Transverse colon (tissue), 4 donors: ENCODE results near the gene SURF6.

Experiments used
- EP300 ChIP-seq: sonication (generic); formaldehyde crosslinking; IDR thresholded peaks from one replicate; pipeline ENCODE4 v1.6.1; 2017; ENCODE audit warnings: antibody characterized with exemption, low read depth
- POLR2A ChIP-seq: fragments of 450-650 bp; IDR thresholded peaks from one replicate; pipeline ENCODE4 v1.6.1; 2016; ENCODE audit warnings: antibody characterized with exemption, mild to moderate bottlenecking, moderate library complexity
- POLR2AphosphoS5 ChIP-seq, 3 donors: sonication (generic); formaldehyde crosslinking; IDR thresholded peaks; one replicate each; pipeline ENCODE4 v1.6.1; 2016; ENCODE audit warnings: antibody characterized with exemption in 3 of 3
- TF ChIP-seq, protein P1 (sequence below), 5 experiments: fragments of 200-600 bp in 3 of 5; fragments of 450-650 bp in 2 of 5; sonication (generic) in 3 of 5; IDR thresholded peaks; 1 replicate in 2 of 5; 2 replicates in 3 of 5; pipeline ENCODE4 v1.5.1; 2016 to 2017; ENCODE audit warnings: antibody characterized with exemption in 5 of 5, inconsistent platforms in 3 of 5, mild to moderate bottlenecking in 2 of 5, moderate library complexity in 1 of 5

DNA sequence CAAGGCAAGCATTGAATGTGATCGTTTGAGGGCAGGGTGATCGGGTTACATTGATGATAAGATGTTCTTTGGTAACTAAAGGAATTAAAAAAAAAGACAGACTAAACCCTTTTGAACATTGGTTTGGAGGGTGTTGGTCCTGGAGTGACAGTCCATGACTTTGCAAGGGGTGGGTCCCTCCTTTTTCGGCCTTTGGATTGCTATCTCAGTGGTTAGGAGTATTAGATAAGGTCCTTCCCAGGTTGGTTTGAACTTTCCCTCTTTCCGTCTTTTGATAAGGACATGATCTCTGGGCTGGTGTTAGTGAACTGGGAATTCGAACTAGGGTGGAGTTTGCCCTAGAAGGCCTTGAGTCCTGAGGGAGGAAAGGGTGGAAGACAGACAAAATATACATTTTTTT lies 55.6 kb downstream of the SURF6 start:
- TF ChIP-seq POLR2A: no peak
- no peak for TF ChIP-seq EP300
- TF ChIP-seq, protein P1, sequence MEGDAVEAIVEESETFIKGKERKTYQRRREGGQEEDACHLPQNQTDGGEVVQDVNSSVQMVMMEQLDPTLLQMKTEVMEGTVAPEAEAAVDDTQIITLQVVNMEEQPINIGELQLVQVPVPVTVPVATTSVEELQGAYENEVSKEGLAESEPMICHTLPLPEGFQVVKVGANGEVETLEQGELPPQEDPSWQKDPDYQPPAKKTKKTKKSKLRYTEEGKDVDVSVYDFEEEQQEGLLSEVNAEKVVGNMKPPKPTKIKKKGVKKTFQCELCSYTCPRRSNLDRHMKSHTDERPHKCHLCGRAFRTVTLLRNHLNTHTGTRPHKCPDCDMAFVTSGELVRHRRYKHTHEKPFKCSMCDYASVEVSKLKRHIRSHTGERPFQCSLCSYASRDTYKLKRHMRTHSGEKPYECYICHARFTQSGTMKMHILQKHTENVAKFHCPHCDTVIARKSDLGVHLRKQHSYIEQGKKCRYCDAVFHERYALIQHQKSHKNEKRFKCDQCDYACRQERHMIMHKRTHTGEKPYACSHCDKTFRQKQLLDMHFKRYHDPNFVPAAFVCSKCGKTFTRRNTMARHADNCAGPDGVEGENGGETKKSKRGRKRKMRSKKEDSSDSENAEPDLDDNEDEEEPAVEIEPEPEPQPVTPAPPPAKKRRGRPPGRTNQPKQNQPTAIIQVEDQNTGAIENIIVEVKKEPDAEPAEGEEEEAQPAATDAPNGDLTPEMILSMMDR (IDR thresholded peaks at IDR 0.05): no peak
- TF ChIP-seq POLR2AphosphoS5 (IDR thresholded peaks at IDR 0.05): no peak
